GM12865 (cell line): ENCODE measurements around the gene SSH2.
"Not testable (repeated sequence)": the region's sequence is repeated elsewhere in the genome, so short reads cannot be mapped to it uniquely, and the experiment has no call there.

Source experiments
- DNase-seq: peaks from one replicate; pipeline ENCODE4 v3.0.0; 2010; ENCODE audit warnings: low read depth
- H3K4me3 ChIP-seq: 2 replicates; pipeline ENCODE4 v1.5.1; 2011; ENCODE audit warnings: mild to moderate bottlenecking, low read depth, low read length, control low read depth
- CTCF ChIP-seq: IDR thresholded peaks from 2 replicates; pipeline ENCODE4 v1.5.1; 2011; ENCODE audit warnings: low read length, control low read depth, low read depth, inconsistent platforms; ENCODE audit not compliant: insufficient read depth; ENCODE audit errors: missing control alignments

SSH2 gene

GRCh38 chr17:29791336-29792080 lies 138.5 kb downstream of the SSH2 start:
- no peak overlapping the region for H3K4me3 ChIP-seq
- TF ChIP-seq CTCF, result no peak
- no peak for DNase-seq

GRCh38 chr17:29789196-29790170 lies 140.5 kb downstream of the SSH2 start:
- H3K4me3 ChIP-seq, result no peak overlapping the region

GRCh38 chr17:29787995-29788394 lies 142.0 kb downstream of the SSH2 start:
- no peak for TF ChIP-seq CTCF
- DNase-seq, result no peak
- H3K4me3 ChIP-seq, result no peak overlapping the region

More at GRCh38 chr17:29789196-29790170, 140.5 kb downstream of the SSH2 start:
- no peak for TF ChIP-seq CTCF
- DNase-seq, result no peak

GRCh38 chr17:29782917-29783316 lies 147.1 kb downstream of the SSH2 start:
- no peak for TF ChIP-seq CTCF
- no peak for DNase-seq
- H3K4me3 ChIP-seq, result no peak overlapping the region

GRCh38 chr17:29779812-29780190 lies 150.2 kb downstream of the SSH2 start:
- DNase-seq, H3K4me3 ChIP-seq: not testable (repeated sequence)

- TF ChIP-seq CTCF, result peak; percentile 70
- H3K4me3 ChIP-seq, result no peak overlapping the region
- peak; percentile 80 for DNase-seq
These were observed 150.8 kb downstream of the SSH2 start for GRCh38 chr17:29778956-29779811.
